GM19043 (cell line): ENCODE results near the gene ILF2.
"Not testable (repeated sequence)": the region's sequence is repeated elsewhere in the genome, so short reads cannot be mapped to it uniquely, and the experiment has no call there.

ENCODE experiments used
- ATAC-seq: cut with Tn5 transposase; IDR thresholded peaks from one replicate; pipeline ENCODE4 v1.9.1; 2021; ENCODE audit warnings: low read depth; ENCODE audit not compliant: unreplicated experiment

The ILF2 gene

DNA sequence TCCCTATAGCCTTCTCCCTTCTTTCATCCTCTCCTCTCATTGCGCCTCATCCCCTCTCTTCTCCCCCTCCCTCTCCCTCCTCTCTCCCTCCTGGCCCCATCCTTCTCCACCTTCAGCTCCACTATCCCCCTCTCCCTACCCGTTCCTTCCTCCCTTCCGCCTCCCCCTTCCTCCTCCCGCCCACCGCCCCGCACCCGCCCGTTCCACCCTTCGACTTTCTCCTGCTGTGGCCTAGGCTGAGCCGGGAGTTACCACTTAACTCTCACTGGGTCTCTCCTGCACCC, 9.3 kb upstream of the ILF2 start:
- ATAC-seq = no peak

DNA sequence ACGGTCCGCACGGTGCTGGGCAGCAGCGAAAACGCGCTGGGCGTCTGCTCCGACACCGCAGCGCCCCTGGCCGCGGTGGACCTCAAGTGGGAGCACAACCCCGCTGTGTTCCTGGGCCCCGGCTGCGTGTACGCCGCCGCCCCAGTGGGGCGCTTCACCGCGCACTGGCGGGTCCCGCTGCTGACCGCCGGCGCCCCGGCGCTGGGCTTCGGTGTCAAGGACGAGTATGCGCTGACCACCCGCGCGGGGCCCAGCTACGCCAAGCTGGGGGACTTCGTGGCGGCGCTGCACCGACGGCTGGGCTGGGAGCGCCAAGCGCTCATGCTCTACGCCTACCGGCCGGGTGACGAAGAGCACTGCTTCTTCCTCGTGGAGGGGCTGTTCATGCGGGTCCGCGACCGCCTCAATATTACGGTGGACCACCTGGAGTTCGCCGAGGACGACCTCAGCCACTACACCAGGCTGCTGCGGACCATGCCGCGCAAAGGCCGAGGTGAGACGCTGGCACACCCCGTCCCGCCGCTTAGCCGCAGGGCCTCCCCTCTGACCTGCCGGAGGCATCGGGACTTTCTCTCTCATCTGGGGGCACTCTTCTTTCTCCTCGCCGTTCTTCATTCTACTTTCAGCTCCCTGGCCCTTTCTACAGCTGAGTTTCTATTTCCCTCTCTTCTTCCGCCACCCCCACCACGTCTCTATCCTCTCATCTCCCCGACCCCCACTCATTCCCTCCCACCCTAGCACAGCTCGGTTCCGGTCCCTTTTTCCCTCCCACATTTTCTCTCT, 8.7 kb upstream of the ILF2 start:
- no peak for ATAC-seq

DNA sequence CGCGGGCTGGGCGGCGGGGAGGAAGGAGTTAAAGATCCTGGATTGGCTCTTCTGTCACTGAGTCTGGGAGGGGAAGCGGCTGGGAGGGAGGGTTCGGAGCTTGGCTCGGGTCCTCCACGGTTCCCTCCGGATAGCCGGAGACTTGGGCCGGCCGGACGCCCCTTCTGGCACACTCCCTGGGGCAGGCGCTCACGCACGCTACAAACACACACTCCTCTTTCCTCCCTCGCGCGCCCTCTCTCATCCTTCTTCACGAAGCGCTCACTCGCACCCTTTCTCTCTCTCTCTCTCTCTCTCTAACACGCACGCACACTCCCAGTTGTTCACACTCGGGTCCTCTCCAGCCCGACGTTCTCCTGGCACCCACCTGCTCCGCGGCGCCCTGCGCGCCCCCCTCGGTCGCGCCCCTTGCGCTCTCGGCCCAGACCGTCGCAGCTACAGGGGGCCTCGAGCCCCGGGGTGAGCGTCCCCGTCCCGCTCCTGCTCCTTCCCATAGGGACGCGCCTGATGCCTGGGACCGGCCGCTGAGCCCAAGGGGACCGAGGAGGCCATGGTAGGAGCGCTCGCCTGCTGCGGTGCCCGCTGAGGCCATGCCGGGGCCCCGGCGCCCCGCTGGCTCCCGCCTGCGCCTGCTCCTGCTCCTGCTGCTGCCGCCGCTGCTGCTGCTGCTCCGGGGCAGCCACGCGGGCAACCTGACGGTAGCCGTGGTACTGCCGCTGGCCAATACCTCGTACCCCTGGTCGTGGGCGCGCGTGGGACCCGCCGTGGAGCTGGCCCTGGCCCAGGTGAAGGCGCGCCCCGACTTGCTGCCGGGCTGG, 7.9 kb upstream of the ILF2 start, which contains the start of gene NPR1:
TSS of gene NPR1 (plus strand) at position 170 of the 818 bp plus-strand sequence. CDS start at position 591, 421 bp downstream.
- ATAC-seq = no peak

DNA sequence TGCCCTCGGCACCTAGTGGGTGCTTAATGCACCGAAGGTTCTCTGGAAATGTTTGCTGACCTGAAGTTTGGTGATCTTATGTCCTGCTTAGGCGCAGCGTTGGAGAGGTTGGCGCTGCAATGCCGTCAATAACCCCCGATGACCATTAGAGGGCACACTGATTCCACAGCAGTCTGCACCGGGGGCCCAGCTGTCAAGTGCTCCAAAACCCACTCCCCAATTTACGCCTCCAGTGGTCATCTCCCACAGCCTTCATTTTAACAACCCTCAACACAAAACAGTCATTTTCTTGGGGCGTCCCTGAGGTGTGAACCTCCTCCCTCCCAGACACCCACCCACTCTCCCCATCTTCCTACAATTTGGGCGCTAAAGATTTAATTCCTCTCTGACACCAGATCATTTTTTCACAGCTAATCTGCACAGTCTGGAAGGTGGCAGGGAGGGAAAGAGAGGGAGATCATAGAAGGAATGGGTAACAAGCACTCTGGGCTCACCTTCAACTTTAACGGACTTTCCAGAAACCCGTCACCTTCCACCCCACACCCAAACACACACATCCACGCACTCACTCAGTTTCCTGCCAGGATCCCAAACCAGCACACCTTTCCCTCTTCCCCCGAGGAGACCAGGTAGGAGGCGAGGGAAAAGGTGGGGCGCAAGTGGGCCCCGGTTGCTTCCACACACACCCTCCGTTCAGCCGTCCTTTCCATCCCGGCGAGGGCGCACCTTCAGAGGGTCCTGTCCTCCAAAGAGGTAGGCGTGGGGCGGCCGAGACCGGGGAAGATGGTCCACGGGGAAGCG, 7.1 kb upstream of the ILF2 start:
- ATAC-seq = no peak

DNA sequence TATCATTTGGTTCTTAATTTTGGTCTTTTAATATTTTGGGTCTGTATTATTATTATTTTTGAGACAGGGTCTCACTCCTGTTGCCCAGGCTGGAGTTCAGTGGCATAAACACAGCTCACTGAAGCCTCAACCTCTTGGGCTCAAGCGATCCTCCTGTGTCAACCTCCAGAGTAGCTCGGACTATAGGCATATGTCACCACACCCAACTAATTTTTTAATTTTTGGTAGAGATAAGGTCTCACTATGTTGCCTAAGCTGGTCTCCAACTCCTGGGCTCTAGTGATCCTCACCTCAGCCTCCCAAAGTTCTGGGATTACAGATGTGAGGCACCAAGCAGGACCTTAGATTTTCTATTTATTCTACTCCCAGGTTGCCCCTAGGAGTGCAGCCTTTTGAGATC, 2.7 kb upstream of the ILF2 start:
- no peak for ATAC-seq

DNA sequence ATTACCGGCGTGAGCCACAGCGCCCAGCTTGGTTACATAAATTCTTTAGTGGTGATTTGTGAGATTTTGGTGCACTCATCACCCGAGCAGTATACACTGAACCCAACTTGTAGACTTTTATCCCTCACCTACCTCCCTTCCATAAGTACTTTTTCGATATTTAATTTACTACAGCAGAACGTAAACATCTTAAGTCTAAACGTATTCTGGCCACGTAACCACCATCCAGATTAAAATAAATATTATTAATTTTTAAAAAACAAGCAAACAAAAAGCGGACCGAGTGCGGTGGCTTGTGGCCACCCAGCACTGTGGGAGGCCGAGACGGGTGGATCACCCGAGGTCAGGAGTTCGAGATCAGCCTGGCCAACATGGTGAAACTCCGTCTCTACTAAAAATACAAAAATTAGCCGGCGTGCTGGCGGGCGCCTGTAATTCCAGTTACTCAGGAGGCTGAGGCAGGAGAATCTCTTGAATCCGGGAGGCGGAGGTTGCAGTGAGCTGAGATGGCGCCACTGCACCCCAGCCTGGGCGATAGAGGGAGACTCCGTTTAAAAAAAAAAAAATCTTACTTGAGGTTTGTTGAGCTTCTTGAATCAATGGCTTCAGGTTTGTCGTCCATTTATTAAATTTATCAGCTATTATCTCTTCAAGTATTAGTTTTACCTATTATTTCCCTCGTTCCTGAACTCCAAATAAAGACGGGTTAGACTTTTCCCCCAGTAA, 998 bp upstream of the ILF2 start:
- peak; percentile 17 for ATAC-seq

DNA sequence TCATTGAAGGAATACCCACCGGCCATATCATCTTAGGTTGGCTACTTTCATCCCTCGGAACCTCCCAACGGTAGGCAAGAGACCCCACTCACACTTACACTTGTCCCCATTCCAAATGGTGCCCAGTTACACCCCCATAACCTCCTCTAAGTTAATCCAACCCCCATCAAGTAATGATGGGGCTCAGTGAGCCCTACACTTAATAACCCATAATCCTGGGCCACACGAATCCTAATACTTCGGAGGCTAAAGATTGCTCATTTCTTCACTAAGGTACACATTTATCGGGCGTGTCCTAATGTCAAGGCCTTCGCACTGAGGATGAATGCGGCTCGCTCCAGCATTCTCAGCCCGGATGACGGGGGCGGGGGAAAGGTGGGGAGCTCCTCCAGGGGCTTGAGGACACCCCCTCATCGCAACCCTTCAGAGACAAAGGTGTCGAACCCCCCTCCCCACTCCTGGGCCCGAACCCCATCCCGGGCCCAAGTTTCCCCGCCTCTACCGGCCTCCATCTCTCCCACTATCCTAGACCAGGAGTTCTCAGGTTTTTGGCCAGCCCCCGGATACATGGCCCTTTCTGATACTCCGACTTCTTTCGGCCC, 435 bp downstream of the ILF2 start:
- no peak for ATAC-seq

DNA sequence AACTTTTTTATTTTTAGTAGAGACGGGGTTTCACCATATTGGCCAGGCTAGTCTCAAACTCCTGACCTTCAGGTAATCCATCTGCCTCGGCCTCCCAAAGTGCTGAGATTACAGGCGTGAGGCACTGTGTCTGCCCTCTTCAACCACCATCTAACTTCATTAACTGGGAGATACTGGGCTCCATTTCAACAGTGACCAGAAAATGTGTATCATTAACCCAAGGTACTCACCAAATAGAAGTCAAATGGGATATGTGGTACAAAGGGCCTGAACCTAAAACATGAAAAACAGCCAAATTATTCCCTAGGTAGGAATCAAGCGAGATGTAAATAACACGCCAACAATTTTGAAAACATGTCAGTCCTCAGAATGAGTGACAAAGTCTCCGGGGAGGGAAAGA, 1.2 kb downstream of the ILF2 start:
- ATAC-seq = no peak

DNA sequence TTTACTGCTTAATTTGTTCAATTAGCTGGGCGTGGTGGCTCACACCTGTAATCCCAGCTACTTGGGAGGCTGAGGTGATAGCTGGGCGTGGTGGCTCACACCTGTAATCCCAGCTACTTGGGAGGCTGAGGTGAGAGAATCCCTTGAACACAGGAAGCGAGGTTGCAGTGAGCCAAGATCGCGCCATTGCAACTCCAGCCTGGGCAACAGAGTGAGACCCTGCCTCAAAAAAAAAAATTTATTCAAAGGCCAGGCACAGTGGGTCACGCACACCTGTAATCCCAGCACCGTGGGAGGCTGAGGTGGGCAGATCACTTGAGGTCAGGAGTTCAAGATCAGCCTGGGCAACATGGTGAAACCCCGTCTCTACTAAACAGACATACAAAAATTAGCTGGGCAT, 2.1 kb downstream of the ILF2 start:
- ATAC-seq = not testable (repeated sequence)

DNA sequence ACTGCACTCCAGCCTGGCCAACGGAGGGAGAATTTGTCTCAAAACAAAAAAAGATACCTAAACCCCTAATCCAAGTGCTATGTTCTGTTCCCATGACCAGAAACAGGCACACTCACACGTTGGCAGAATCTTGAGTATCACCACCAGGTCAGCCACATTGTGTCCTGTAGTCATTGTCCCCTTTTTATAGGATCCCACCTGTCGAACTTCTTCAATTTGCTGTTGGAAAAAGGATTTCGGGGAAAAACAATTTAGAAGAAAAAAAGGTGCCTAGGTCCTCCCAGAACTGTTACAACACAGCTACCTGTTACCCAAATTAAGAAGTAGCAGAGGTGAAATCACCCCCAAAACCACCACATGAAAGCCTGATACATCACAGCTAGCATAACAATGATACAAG, 3.4 kb downstream of the ILF2 start:
- ATAC-seq = no peak

DNA sequence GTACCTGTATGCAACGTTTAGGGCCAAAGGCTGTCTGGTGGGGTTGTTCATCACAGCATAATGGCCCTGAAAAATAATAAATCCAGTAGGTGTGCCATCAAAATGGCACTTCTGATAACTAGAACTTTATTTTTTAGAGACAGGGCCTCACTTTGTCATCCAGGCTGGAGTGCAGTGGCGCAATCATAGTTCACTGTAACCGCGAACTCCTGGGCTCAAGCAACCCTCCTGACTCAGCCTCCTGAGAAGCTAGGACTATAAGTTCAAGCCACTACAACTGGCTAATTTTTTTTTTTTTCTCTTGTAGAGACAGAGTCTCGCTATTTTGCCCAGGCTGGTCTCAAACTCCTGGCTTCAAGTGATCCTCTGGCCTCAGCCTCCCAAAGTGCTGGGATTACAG, 7.6 kb downstream of the ILF2 start:
- ATAC-seq = no peak

DNA sequence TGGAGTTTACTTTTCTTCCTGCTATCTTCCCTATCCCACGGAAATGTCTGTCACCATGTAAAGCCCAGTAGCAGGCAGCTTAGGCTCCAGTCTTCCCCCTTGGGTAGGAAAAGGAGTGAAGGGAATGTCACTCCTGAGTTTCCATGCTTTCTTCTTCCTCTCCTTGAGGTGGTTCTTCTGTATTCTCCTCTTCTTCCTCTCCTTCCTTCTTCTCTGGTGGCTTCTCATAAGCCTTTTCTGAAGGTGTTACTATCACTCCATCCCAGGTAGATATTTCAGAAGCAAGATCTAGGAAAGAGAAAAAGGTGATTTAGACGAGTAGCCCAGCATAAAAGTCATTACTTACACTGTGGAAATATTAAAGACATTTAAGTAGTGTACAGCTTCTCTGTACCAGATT, 8.5 kb downstream of the ILF2 start:
- no peak for ATAC-seq

DNA sequence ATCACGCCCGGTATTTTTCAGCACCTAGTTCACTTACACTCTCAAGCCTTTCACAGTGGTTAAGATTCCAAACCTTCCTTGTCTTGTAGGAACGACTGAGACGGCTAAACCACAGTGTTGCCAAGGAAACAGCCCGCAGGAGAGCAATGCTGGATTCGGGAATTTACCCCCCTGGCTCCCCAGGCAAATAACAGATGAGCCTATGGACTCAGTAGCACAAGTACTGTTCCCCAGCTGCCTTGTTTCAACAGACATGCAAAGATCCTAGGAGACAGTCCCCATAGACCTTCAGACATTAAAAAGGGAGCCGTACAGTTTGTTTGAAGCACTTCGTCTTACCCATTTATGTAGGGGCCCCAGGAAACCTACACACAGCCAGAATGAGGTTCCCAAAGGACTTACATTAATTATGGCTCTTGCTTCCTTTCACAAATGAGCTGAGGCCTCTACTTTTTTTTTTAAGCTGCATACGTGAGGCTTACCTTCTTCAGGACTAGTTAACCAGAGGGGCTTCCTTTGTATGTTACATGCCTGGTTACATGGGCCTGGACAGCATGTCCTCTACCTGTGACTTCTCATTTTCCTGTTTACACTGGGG, 9.6 kb downstream of the ILF2 start:
- ATAC-seq = no peak

DNA sequence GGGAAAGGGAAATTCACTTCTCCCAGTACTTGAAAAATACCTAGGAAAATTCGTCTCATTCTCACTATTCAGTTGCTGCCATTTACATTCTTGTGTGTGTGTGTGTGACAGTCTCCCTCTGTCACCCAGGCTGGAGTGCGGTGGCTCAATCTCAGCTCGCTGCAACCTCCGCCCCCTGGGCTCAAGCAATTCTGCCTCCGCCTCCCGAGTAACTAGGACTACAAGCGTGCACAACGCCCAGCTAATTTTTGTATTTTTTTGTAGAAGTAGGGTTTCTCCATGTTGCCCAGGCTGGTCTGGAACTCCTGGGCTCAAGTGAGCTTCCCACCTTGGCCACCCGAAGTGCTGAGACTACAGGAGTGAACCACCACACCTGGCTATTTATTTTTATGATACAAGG, 11.1 kb downstream of the ILF2 start:
- no peak for ATAC-seq

DNA sequence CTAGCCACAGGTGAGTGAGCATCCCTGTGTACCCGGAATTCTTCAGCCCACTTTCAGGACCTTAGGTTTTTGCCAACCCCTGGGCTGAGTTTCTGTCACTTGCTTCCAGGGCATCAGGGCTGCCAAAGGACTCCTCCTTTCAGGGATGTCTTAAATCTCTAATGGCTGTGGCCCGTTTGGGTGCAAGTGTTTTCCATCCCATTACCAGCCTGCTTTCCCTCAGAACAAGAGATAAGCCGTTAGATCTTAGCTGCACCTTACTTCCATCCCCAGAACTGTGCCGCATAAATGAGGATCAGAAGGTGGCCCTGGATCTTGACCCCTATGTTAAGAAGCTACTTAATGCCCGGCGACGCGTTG, 11.6 kb downstream of the ILF2 start:
- no peak for ATAC-seq

DNA sequence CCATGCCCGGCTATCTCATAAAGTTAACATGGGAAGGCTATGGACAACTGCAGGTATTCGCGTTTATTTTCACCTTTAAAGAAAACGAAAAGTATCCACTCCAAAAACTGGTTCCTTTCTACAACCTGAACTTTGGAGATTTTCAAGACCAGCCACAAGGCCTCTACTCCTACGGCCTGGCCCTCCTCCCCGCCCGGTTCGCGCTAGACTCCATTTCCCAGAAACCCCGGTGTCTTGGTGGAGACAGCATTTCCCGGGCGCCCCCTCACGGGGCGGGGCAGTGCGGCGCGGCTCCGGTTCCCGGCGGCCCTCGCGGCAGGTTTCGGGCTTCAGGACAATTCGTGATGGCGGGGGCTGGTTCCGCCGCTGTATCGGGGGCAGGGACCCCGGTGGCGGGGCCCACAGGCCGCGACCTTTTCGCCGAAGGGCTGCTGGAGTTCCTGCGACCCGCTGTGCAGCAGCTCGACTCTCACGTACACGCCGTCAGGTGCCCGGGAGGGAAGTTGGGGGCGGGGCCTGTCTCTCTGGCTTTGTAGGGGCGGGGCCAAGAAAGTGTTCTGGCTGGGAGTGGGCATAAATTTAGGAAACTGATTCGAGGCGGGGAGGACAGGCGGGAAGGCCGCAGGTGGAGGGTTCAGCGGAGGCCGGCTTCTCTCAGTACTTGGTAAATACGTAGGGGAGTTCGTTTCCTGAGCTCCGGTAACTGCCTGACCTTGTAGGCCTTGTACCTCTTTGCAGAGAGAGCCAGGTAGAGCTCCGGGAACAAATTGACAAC, 12.2 kb downstream of the ILF2 start, which contains the start of gene SNAPIN:
TSS of gene SNAPIN (plus strand) at position 304 of the 775 bp plus-strand sequence. CDS start at position 345, 41 bp downstream.
- ATAC-seq = peak; percentile 91

DNA sequence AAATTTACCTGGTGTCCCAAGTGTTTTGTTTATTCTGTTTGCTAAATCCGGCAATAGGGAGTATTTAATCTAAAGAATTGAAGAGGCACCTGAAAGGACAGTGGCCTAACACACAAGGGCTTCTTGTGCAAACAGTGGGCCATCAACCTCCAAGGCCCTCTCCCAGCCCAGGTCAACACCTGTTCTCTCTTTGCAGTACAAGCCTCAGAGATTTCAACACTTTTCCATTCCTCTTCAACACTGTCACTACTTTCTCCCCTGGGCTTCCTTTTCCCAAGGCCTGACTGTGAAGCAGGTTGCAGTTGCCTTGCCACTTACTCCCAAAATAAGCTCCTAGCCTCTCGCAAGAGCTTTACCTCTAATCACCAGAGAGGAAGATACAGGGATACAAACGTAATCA, 15.5 kb downstream of the ILF2 start:
- ATAC-seq = no peak

DNA sequence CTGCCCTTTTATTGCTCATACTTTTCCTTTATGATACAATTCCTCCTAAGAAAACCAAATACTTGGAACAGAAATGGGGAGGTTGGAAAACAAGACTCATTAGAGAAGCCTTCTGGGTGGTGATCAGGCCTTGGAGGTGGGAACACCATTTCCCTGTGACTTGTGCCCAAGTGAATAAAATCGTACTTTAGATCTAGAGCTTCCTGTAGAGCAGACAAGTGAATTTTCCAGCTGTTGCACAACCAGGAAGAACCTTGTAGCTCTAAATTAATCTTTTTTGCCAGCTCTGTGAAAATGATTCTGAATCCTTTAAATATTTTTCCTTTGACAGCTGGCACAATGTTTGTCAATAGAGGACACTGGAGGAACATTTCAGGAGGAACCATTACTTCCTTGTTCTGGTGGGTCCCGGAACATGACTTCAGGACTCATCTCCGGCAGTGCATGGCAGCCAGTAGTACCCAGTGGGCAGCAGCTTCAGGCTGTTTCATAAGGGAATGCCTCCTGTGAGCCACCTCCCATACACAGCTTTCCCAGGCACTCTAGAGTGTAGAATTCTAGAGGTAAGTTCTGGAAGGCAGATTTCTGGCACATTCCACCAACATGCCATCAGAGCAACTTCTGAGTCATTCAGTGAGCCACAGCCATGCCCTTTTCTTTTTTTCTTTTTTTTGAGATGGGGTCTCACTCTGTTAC, 17.8 kb downstream of the ILF2 start:
- no peak for ATAC-seq
